Activated CD8-positive, alpha-beta memory T cell treated with anti-CD3 and anti-CD28 coated beads, Interleukin-2, amount 50 U/mL, for 4 hours (primary cell): Measurements from ENCODE around the gene SMG6.
A peak's percentile ranks its signal among the peaks of the same experiment; 100 is the strongest.

ENCODE experiments used
- DNase-seq: peaks from one replicate; pipeline ENCODE4 v3.0.0-alpha.2; 2020

SMG6 gene

DNA sequence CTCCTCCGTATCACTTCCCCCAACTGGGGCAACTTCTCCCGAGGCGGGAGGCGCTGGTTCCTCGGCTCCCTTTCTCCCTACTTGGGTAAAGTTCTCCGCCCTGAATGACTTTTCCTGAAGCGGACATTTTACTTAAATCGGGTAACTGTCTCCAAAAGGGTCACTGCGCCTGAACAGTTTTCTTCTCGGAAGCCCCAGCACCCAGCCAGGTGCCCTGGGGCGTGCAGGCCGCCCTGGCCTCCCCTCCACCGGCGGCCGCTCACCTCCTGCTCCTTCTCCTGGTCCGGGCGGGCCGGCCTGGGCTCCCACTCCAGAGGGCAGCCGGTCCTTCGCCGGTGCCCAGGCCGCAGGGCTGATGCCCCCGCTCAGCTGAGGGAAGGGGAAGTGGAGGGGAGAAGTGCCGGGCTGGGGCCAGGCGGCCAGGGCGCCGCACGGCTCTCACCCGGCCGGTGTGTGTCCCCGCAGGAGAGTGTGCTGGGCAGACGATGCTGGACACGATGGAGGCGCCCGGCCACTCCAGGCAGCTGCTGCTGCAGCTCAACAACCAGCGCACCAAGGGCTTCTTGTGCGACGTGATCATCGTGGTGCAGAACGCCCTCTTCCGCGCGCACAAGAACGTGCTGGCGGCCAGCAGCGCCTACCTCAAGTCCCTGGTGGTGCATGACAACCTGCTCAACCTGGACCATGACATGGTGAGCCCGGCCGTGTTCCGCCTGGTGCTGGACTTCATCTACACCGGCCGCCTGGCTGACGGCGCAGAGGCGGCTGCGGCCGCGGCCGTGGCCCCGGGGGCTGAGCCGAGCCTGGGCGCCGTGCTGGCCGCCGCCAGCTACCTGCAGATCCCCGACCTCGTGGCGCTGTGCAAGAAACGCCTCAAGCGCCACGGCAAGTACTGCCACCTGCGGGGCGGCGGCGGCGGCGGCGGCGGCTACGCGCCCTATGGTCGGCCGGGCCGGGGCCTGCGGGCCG lies 247.1 kb downstream of the SMG6 start:
- peak; percentile 55 for DNase-seq

DNA sequence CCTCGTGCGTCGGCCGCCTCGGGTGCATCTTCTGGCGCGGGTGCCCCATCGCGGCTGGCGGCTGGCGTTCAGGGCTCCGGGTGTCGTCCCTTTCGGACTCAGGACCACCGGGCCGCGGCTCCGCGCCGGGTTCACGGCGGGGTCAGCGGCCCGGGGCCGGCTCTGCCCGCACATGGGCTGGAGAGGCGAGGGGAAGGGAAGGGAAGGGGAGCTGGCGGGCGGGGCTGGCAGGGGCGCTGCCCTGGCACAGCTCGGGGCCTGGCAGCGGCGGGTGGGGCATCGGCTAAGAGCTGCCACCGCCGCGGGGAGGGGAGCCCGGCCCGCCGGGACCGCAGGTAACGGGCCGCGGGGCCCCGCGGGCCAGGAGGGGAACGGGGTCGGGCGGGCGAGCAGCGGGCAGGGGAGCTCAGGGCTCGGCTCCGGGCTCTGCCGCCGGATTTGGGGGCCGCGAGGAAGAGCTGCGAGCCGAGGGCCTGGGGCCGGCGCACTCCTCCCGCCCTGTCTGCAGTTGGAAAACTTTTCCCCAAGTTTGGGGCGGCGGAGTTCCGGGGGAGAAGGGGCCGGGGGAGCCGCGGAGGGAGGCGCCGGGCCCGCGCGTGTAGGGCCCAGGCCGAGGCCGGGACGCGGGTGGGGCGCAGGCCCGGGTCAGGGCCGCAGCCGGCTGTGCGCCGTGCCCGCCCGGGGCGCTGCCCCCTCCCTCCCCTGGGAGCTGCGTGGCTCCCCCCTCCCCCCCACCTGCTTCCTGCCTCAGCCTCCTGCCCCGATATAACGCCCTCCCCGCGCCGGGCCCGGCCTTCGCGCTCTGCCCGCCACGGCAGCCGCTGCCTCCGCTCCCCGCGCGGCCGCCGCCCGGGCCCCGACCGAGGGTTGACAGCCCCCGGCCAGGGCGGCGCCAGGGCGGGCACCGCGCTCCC lies 248.0 kb downstream of the SMG6 start:
- DNase-seq: peak; percentile 46

DNA sequence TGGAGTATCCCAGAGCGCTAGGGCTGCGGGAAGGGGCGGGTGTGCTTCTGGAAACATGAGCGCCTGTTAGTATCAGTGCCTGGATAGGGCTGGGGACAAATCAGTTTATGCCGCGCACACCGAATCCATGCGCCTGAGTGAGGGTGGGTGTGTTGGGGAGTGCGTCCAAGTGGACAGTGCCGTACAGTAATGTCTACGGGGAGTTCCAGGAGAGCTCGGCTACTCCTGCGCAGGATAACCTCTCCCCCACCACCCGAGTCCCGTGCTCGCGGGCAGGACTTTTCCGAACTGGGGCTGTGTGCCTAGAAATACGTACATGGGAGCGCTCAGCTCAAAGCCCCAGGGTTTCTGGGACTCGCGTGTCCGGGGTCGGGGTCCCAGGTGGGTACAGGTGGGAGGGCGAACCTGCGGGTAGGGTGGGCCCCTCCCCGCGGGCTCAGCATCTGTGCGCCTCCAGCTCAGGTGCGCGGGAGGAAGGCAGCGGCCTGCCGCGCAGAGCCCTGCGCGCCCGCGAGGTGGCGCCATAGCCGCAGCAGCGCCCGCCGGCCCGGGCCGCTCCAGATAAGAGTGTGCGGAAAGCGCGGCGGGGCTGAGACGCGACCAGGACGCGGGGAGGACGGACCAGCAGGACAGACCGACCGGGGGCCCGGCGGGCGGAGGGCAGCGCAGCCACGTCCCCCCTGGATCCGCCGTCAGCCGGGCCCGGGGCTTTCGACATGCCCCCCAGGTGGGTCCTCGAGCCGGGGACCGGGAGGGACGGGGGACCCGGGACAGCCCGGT lies 248.9 kb downstream of the SMG6 start, which contains the start of gene HIC1:
Gene HIC1 (plus strand): TSS at position 592 of the 780 bp plus-strand sequence. CDS start 1,588 bp downstream, outside the sequence.
- DNase-seq: peak; percentile 82

DNA sequence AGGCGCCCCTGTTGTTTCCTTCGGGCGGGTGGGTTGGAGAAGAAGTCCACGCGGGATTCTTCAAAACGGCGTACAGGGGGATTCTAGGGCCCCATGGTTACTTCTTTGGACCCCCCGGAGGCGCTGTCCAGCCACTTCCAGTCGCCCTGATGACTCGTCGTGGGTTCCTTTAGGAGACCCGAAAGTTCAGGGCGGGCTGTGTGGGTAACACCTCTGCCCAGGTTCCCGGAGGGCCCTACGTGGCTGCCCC lies 249.4 kb downstream of the SMG6 start:
- DNase-seq: no peak

DNA sequence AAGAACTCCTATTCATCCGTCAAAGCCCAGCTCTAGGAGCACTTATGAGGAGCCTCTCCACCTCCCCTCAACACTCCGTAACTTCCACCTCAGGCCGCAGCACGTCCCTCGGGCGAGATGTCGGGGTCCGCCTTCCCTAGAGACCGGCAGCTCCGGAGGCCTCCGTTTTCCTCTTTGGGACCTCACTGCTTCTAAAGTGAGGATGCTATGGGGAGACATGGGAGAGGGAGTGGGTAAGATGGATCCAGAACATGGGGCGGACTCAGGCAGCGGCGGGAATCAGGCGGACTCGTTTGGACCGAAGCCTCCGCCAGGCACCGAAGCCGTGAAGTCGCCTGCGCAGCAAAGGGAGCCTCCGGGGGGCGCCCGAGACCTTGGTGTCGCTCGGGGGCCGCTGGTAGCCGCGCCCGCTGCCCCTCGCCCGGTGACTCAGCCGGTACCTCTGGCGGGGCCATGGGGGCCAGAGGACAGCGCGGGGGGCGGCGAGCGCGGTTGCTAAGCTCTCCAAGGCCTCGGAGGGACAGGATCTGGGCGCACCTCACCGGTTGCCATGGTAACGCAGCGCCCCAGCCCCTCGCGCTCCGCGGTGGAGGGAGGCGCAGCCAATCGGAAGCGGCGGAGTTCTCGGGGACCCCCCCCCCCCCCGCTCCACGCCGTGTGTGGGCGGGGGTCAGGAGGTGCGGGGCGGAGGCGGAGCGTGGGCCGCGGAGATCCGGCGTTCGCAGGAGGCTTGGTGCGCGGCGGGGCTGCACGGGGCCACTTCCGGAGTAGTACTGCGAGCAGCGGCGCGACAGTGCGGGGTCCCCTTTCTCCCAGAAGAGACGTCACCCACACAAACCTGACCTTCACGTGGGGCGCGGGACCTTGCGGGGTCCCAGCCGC lies 250.0 kb downstream of the SMG6 start:
- DNase-seq: peak; percentile 81

DNA sequence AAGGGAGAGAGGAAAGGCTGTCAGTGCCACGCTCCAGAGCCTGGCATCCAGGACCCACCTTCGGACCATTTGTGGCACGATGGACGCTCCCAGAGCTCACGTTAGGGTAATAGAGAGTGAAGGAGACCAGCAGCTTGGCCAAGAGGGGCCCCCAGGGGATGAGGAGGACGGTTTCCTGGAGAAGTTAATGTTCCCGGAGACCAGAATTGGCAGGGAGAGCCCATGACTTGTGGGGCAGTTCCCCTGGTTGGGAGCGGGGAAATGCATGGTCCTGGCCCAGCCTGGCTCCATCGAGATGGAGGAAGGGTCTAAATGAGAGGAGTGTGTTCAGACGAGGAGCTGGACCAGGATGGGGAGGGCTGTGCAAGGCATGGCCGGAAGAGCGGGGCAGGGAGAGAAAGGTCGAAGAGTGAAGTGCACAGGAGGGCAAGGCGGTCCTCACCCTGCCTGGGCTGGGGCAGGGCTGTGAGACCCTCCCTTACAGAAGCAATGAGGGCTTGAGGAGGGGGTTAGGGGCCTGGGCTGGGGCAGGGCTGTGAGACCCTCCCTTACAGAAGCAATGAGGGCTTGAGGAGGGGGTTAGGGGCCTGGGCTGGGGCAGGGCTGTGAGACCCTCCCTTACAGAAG lies 251.5 kb downstream of the SMG6 start:
- DNase-seq: no peak

DNA sequence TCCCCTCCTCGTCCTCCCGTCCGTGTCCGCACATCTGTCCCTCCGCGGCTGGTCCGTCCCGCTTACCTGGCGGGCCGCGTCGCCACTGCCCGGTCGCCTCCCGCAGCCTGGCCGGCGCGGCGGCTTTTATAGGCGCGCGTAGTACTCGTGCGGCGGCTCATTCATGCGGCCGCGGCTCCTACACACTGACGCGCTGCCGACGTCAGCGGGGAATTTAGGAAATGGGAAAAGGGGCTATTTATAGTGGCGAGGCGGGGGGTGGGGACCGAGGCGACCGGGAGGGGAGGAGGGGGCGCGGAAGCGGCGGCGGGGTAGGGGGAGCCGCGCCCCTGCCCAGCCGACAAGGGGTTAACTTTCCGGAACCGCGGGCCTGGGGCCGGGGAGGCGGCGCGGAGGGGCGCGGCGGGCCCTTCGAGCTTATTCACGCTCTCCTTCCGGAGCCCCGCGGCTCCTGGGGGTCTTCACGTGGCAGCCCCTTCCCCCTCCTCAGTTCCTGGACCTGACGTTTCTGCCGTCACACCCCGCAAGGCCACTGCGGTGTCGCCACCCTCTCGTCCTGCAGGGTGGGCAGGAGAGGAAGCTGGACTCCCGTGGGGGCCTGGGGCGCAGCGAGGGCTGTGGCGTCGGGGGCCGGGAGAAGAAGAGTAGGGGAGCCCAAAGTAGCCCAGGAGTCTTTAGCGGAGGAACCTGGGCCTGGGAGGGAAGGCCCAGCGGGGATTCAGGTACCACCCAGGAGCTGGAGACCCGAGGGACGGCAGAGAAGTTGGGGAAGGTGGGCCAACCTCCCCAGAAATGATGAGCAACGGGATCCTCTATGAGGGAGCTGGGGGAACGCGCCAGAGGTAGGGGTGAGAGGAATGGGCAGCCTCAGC lies 252.3 kb downstream of the SMG6 start:
- DNase-seq: no peak

DNA sequence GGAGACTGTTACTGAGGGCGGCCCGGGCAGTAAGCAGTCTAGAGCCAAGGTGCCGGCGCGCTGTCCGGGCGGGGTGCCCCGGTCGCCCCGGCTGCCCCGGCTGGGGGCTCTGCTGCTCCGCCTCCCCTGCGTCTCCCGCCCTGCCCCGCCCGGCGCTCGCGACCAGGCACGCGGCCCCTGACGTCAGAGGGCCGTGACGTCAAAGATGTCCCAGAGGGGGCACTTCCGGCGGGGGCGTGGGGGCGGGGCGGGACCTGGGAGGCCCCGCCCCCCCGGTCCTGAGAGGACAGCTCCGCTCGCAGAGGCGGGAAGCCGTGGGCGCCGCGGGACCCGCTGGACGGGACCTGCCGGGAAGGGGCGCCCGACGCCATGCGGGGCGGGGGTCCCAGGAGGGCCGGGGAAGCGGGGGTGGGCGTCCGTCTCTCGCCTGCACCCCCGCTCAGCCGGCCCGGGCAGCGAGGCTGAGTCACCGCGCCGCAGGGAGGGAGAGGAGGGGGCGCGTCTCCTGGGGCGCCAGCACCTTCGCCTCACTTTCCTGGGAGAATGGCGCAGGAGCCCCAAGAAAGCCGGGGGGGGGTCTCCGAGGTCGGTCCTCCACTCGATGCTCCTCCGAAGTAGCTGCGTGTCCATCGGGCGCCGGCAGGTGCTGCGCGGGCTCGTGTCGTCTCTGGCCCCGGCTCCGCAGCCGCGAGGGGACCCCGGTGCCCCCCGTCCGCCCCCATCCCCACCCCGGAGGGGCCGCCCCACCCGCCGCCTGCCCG lies 253.1 kb downstream of the SMG6 start:
- peak; percentile 77 for DNase-seq

DNA sequence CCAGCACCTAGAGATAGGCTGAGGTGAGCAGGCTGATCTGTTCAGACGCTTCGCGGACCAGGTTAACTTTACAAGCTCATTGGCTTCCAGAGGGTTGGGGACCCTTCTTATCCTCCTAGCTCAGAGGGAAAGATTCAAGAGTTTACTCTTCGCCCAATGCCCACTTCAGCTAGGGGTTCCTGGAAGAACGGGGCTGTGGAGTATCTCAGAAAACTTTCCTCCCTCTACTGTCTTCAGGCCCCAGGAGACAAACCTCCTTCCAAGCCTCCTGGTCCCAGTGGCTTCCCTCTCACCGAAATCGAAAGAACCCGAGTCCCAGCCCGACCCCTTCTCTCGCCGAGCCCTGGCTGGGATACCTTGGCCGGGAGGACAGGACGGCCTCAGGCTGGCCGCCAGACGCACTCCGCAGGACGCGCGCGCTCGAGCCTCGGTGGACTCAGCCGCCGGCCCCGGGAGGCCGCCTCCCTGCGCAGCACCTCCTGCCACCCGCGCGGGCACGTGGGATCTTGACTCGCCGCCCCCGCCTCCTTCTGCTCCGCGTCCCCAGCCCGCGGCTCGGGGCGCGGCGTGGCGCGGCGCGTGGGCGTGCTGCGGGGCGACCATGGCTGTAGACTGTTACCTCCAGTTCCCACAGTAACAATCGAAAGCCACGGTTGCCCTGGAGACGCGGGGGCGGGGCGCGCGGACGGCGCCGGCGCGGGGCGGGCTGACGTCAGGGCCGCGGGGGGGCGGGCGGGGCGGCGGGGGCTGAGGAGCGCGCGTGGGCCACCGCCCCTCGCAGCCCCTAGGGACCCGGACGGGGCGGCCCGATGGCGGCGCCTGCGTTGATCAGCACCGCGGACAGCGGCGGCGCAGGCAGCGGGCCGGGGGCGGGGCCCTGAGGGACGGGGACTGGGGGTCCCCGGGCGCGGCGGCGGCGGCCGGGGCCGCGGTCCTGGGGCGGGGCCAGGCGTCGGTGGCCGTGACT lies 254.0 kb downstream of the SMG6 start:
- DNase-seq: peak; percentile 94

DNA sequence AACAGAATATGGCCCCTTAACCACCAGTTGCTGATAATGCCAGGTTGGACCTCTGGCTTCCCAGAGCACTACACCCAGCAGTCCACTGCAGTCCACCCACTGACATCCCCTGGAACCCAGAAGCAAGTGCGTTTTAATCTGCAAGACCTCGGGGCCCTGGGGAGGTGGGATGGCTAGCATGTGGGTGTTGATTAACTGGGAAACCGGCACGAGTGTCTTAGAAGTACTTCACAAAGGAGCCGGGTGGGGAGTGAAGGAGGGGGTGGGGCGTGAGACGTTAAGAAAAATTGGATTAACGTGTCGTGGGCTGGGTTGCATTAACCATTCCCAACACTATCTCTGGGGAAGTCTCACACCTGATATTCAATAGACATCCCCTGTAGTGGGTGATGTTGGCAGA lies 254.8 kb downstream of the SMG6 start:
- DNase-seq: no peak

DNA sequence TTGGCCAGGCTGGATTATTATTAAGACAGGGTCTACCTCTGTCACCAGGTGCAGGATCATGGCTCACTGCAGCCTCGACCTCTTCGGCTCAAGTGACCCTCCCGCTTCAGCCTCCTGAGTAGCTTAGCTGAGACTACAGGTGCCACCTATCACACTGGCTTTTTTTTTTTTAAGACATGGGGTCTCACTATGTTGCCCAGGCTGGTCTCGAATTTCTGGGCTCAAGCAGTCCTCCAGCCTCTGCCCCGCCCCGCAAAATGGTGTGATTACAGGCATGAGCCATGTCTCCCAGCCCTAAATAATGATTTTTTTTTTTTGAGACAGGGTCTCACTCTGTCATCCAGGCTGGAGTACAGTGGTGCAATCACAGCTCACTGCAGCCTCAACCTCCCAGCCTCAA lies 256.0 kb downstream of the SMG6 start:
- no peak for DNase-seq

DNA sequence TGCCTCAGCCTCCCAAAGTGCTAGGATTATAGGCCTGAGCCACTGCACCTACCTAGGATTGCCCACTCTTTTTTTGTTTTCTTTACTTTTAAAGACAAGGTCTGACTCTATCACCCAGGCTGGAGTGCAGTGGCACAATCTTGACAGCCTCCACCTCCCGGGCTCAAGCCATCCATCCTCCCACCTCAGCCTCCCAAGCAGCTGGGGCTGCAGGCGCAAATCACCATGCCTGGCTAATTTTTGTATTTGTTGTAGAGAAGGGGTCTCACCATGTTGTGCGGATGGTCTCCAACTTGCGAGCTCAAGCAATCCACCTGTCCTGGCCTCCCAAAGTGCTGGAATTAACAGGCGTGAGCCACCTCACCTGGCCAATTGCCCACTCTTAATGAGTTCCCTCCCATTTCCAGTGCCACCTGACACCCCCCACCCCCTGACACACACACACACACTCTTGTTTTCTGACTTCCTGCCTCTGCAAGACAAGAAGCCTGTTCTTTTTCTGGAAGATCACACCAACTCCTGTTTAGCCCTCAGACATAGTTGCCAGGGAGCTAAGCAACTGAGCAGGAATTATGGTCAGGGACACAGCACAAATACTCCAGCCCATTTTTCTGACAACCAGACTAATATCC lies 259.2 kb downstream of the SMG6 start:
- DNase-seq: no peak

DNA sequence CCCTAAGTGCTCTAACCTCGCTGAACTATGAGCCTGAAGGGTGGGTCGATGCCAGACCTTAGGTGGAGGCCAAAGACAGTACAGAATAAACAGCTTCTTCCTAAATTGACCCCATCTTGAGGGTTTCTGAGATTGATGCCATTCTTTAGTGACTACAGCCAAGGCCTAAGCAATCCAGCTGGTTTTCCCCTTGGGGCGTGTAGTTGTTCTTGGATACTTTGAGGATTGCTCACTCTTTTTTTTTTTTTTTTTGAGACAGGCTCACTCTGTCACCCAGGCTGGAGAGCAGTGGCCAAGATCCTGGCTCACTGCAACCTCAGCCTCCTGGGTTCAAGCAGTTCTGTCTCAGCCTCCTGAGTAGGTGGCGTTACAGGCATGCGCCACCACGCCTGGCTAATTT lies 259.8 kb downstream of the SMG6 start:
- DNase-seq: no peak

DNA sequence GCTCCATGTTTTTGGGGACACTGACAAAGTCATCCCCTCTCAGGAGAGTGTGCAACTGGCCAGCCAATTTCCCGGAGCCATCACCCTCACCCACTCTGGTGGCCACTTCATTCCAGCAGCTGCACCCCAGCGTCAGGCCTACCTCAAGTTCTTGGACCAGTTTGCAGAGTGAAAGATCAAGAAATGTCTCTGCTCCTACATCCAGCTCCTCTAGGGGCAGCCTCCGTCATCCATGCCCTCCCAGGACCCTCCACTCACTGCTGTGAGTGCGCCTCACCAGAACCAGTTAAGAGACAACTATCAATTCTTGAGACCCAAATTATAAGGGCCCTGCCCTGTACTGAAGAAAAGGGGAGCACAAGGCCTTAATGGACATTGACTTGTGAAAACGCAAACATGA lies 260.7 kb downstream of the SMG6 start:
- no peak for DNase-seq

DNA sequence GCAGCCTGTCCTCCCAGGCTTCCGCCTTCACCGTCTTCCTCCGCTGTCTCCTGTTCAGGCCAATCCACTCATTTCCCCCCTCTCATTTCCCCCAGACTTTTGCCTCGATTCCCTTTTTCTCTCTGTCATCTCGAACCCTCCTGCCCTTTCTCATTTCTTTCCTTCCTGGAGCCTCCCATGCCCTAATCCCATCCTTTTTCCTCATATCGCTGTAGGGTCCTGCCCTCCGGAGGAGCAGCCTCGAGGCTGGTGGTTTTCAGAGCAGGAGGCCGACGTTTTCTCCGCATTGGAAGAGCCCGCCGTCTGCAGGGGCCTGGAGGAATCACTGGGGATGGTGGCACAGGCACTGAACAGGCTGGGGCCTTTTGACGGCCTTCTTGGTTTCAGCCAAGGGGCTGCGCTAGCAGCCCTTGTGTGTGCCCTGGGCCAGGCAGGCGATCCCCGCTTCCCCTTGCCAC lies 261.2 kb downstream of the SMG6 start:
- no peak for DNase-seq

DNA sequence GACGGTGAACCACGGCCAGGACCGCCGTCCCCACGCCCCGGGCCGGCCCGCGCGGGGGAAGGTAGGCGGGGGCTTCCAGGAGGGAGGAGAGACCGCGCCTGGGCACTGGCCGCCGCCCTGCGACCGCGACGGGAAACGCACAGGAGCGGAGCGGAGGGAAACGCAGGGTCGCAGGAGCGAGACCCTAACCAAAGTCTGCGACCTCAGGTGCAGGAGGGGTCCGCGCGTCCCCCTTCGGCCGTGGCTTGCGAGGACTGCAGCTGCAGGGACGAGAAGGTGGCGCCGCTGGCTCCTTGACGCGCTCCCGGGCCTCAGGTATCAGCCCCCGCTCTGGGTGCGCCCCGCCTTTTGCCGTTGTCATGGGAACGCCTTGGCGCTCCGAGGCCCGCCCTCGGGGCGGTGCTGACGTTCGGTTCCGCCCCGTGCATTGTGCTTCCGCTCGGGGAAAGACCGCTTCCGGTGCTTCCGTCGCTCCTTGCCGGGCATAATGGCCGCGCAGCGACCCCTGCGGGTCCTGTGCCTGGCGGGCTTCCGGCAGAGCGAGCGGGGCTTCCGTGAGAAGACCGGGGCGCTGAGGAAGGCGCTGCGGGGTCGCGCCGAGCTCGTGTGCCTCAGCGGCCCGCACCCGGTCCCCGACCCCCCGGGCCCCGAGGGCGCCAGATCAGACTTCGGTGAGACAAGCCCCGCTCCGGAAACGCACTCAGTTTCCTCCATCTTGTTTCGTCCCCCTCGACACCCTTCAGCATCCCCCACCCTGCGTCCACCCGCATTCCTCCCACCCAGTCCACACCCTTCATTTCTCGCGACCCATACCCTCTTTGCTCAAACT lies 261.8 kb downstream of the SMG6 start, which contains the start of gene OVCA2:
Gene OVCA2 (plus strand): TSS at position 462 of the 829 bp plus-strand sequence. CDS start 26 bp downstream, at position 488.
- DNase-seq: peak; percentile 98
